NK-92 treated with Interleukin-12 subunit alpha and Interleukin-12 subunit beta, amount 100 ng/mL, for 24 hours (cell line): Measurements from ENCODE around the gene CACNA1I.

Experiments
- DNase-seq: peaks from one replicate; lab custom pipeline; 2025; lab: John Stamatoyannopoulos, UW

The CACNA1I gene

DNA sequence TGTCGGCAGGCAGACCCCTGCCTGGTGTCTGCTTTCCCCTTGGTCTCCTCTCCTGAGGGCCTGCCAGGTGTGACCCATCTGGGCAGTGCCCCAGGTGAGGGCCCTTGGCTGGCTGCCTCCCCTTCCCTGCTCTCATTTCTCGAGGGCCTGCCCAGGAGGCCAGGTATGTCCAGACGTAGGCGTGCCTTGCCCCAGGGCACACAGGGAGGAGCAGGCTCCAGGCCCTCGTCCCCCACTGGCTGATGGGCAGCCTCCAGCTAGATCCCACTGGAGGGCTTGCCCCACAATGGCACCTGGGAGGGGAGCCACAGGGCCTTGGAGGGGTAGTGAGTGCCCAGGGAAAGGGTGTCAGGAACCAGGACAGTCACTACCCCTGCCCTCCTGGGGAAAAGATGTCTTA, 95.9 kb downstream of the CACNA1I start:
- no peak for DNase-seq

DNA sequence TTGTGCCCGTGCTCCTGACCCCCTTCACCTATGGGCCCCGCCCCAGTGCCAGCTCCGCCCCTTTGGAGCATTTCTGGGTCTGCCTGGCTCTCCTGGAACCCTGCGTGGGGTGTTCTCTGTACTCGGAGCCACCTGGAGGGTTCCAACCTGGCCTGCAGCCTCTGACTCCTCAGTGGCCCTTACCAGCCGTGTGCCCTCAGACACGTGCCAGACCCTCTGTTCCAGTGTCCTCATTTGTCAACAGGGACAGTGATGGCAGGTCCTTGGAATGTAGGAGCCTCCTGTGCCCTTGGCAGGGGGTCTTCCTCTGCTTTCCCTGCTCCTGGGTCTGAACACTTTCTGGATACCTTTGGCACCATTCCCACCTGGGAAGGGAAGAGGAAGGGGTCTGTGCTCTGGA, 96.4 kb downstream of the CACNA1I start:
- no peak for DNase-seq

DNA sequence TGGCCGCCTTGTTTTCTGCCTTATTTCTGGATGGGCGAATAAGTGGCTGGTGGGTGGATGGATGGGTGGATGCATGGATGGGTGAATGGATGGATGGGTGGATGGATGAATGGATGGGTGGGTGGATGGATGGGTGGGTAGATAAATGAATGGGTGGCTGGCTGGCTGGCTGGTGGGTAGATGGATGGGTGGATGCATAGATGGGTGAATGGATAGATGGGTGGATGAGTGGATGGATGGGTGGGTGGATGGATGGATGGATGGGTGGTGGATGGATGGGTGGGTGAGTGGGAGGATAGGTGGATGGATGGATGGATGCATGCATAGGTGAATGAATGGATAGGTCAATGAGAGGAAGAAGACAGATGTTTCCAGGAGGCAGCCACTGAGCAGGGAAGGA, 98.9 kb downstream of the CACNA1I start:
- DNase-seq: no peak

DNA sequence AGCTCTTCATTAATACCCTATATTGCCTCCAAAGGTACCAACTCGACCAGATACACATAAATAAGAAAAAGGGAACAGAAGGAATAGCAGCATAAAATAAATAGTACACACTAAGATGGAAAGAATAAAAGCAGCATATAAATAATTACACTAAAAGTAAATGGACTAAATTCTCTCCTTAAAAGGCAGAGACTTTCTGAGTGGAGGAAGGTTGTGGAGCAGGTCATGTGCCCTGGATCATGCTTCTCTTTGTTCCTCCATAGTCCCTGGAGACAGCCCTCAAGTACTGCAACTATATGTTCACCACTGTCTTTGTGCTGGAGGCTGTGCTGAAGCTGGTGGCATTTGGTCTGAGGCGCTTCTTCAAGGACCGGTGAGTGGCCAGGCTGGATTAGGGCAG, 101.4 kb downstream of the CACNA1I start:
- DNase-seq: no peak

DNA sequence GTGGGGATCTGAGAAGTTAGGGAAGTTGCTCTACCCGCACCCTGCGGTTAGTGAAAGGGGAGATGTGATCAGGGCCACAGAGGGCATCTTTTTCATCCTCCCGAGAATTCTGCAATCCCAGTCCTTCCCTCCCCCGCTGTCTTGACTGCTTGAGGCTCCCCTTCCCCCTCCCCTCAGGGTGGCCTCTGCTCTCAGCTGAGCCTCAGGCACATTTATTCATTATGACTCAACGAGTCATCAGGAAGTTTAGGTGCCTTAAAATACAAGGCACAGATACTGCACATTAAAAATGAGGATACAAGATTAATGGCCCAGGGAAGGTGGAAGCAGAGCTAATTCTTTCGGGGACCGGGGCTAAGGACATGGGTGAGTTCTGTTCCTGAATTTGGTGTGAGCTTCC, 104.0 kb downstream of the CACNA1I start:
- DNase-seq: no peak

DNA sequence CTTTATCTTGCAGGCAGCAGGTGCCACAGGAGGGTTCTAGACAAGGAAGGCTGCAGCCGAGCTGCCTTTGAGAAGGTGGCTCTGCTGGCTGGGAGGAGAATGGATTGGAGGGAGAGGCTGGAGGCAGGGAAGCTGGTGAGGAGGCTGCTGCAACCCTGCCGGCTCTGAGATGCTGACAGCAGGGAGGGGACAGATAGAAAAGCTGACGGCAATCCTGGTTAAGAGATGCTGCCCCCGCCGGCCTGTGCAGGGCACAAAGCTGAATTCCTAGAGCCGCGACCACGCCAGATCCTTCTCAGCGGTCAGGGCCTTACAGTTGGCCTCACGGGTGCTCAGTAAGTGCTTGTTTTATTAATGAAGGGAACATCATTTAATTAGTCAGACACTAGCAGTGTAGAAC, 105.4 kb downstream of the CACNA1I start:
- DNase-seq: no peak

DNA sequence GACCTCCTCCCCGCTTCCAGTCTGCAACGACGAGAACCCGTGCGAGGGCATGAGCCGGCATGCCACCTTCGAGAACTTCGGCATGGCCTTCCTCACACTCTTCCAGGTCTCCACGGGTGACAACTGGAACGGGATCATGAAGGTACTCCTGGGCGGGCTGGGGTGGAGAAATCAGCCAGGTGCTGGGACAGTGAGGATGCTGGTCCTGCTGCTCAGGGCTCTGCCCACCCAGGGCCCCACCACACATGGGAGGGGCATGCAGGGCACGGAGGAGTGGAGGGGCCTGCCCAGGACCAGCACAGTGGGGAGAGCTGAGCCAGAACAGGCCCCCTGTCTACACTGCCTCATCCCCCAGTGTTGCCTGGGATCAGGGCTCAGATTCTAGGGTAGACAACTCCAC, 107.4 kb downstream of the CACNA1I start:
- DNase-seq: no peak

DNA sequence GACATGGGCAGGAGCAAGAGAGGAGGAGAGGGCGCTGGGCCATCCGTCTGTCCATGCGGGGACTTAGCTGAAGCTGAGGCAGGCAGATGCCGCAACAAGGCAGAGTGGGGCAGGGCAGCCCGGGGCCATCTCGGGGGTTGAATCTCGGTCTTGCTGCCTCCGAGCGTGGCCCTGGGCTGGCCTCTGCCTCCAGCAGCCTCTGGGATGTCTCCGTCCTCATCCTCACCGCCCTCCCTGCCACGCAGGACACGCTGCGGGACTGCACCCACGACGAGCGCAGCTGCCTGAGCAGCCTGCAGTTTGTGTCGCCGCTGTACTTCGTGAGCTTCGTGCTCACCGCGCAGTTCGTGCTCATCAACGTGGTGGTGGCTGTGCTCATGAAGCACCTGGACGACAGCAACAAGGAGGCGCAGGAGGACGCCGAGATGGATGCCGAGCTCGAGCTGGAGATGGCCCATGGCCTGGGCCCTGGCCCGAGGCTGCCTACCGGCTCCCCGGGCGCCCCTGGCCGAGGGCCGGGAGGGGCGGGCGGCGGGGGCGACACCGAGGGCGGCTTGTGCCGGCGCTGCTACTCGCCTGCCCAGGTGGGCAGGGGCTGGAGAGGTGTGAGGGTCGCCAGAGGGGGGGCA, 108.4 kb downstream of the CACNA1I start:
- DNase-seq: no peak

DNA sequence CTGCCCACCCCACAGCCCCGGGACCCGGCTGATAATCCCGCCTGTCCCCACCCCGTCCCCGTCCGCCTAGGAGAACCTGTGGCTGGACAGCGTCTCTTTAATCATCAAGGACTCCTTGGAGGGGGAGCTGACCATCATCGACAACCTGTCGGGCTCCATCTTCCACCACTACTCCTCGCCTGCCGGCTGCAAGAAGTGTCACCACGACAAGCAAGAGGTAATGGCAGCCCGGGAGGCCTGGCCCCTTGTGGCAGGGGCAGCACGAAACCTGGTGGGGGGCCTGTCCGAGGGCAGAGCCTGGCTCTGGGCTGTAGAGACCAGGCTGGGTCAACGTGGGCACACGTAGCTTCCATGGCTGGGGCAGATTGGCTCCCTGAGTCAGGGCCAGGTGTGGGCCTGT, 109.1 kb downstream of the CACNA1I start:
- no peak for DNase-seq

DNA sequence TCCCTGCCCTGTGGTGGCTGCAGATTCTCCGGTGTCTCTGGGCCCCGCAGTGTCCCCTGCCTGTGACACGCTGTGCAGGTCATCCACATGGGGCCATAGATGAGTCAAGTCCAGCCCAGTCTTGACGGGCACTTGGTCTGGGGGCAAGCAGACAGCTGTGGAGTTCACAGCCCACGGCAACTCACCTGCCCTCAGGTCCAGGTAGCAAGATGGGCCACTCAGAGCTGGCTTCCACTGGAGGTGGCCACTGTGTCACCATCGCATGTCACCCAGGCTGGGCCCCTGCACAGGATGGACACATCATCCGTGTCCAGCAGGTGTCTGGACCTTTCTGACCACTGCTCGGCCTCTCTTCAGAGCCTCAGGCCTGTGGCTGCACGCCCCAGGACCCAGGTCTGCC, 109.9 kb downstream of the CACNA1I start:
- no peak for DNase-seq

DNA sequence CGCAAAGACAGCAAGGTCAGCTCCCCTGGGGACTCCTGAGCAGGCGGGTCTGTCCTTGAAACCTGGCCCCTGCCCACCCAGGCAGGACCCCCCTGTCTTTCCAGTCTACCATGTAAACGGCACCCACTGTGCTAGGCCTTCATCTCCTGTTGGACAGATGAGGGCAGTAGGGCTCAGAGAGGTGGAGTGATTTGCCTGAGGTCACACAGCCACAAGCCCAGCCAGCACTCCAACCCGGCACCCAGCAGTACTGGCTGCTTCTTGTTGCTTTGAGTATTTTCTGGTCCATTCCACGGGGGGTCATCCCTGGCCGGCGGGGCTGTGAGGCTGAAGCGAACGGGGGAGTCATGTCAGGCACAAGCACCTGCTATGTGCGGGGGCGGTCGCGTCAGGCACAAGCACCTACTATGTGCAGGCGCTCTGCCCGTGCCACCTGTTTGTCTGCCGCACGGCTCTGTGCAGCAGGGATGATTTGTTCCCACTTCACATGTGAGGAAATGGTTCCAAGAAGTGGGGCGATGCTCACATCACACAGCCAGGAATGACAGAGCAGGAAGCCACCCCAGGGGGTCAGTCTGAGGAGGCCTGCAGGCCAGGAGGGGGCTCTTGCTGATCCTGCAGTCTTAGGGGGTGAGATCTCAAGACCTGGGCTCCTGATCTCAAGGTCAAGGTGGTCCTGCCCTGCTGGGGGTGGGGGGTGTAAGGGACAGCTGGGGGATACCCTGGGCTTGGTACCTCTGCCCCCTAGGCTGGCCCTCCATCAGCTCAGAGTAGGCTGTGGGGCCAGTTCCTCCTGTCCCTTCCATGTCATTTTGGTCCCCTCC, 110.7 kb downstream of the CACNA1I start:
- DNase-seq: no peak

DNA sequence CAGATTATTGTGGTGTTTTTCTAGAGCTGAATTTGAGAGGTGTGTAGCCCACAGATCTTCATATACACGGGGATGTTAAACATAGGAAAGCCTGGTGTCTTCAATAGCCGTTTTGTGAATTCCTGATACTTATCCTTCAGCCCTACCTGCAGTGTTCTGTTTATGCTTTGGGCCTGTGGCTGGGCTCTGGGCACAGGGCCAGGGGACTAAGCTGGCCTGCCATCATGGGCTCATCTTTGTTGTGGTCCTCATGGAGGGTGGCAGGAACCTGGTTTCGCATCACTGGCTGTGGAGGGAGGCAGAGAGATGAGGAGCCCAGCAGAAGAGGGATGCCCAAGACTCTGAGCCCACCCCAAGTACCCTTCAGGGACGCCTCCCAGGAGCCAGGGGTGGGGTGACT, 112.4 kb downstream of the CACNA1I start:
- no peak for DNase-seq

DNA sequence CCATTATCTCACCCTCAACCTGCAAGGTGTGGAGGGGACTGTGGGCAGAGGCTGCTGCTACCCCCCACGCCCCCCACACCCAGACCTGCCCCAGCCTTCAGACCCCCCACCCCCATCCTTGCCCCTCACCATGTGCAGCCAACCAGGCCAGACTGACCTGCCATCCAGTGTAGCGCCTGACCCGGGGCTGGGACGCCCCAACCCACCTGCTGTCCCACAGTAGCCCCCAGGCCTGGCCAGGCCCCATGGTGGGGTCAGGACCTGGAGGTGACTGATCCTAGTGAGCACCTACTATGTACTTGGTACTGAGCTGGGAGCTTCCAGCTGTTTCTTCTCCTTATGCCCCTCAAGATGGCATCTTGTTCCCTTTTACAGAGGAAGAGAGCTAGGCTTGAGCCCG, 113.1 kb downstream of the CACNA1I start:
- no peak for DNase-seq

DNA sequence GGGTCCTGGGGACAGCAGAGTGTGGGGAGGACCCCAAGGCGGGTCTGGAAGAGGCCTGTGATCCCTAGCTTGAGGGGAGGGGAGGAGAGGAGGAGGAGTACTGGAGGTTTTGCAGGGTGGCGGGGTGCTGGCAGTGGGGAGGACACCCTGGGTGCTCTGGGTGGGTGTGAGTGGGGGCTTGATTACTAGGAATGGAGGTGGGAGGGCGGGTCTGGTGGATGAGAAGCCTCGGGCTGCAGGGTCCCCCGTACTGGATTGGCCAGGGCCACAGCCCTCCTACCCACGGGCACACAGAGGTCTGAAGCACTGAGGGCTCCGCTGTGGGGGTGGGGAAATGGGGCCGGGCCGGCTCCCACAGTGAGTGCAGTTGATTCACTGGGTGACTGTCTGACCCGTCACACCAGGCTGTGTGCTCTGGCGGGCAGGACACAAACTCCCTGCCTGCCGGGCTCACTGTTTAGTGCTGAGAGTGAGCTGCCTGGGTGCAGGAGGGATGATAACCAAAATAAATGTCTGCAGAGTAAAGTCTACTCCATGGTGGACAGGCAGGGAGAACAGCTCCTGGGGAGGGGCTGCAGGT, 114.2 kb downstream of the CACNA1I start:
- DNase-seq: no peak

DNA sequence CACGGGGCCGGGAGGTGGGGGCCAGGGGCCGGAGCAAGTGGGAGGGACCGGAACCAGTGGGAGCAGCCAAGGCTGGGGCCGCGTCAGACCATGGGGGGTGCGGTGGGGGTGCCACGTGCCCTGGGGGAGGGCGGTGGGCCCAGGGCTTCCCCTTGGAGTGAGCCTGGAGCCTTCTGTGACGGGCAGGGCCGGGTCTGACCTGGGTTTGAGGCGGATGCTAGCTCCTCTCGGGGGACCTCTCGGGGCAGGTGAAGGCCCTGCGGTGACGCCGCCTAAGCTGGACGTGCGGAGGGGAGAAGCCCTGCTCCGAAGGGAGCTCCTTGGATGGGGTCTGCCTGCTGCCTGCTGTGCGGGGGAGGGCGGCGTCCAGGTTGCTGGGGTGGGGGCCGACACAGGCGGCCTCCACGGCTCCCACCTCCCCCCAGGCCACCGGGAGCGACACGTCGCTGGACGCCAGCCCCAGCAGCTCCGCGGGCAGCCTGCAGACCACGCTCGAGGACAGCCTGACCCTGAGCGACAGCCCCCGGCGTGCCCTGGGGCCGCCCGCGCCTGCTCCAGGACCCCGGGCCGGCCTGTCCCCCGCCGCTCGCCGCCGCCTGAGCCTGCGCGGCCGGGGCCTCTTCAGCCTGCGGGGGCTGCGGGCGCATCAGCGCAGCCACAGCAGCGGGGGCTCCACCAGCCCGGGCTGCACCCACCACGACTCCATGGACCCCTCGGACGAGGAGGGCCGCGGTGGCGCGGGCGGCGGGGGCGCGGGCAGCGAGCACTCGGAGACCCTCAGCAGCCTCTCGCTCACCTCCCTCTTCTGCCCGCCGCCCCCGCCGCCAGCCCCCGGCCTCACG, 115.0 kb downstream of the CACNA1I start:
- DNase-seq: no peak

DNA sequence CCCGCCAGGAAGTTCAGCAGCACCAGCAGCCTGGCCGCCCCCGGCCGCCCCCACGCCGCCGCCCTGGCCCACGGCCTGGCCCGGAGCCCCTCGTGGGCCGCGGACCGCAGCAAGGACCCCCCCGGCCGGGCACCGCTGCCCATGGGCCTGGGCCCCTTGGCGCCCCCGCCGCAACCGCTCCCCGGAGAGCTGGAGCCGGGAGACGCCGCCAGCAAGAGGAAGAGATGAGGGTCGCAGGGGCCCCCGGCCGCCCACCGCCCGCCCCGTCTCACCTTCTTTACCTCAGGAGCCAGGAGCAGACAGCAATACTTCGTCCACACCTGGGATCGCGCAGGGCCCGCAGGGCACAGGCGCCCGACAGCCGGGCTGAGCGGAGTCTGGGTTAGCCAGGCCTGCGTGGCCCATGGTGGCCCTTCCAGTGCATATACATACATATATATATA, 115.6 kb downstream of the CACNA1I start:
- DNase-seq: no peak

DNA sequence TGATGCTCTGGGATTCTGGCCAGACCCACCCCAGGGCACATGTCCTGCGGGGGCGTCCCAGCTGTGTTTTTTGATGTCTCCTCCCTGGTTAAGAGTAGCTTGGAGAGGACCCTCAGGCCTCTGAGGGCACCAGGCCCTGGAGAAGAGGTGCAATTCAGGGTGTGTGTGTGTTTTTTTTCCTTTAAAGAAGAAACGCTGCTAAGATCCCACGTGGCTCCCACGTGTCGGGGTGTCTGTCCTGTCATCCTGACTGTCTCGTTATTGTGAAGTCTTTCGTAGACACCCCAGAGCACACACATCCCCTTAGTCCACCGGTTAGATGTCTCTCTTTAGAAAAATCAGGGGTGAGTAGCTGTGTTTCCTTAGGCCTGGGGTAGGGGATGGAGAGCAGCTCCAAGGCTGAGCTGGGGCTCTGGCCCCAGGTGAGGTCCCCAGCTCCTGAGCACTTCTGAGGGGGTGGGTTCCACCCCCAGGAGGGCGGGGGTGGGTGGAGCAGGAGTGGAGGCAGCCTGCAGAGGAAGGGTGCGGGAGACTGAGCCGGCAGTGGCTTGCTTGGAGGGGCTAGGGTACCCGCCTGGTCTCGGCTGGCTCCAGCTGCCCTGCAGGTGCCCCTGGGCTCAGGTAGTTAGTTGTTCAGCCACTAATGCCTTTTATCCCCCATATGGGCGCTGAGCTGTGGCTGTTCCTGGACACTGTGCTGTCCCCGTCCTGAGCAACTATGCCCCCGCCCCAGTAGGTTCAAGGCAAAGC, 116.4 kb downstream of the CACNA1I start:
- DNase-seq: no peak

DNA sequence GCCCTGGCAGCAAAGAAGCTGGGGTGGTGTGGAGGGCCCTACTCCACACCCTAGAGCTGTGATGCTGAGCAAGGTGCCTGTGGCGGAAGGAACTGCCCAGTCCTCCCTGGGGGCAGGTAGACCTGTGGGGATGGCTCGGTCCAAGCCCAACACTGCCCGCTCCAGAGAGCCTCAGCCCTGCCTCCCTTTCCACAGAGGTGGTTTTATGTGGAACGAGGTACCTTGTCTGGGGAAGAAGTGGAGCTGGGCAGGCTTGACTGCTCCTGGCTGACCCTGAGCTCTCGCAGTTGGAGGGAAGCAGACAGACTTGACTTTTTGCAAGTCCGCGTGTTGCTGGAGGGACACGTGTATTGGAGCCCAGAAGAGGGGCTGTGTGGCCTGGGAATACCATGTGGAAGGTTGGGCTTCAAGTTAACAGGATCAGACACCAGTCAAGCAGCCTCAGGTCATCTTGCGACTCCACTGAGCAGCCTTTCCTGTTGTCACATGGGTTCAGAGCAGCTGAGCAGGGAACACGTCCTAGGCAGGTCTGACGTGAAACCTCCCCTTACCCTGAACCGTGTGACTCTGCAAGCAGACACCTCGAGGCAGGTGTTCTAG, 117.7 kb downstream of the CACNA1I start:
- no peak for DNase-seq

DNA sequence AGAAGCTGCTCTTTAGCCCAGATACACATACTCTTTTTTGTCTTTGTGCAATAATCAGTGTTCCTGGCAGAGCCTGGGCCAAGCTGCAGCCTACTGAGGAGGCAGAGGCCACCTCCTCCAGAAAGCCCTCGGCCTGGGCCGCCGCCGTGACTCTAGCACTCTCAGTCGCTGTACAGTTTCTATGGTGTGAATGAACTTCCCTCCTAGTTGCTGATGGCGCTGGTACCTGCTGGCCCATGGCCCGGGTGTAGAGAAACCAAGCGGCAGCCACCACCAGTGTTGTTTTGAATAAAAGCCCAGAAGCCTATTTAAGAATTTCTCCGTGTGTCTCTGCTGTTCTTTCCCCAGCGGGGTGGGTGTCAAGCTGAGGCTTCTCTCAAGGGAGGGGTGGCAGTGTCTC, 118.9 kb downstream of the CACNA1I start:
- no peak for DNase-seq

DNA sequence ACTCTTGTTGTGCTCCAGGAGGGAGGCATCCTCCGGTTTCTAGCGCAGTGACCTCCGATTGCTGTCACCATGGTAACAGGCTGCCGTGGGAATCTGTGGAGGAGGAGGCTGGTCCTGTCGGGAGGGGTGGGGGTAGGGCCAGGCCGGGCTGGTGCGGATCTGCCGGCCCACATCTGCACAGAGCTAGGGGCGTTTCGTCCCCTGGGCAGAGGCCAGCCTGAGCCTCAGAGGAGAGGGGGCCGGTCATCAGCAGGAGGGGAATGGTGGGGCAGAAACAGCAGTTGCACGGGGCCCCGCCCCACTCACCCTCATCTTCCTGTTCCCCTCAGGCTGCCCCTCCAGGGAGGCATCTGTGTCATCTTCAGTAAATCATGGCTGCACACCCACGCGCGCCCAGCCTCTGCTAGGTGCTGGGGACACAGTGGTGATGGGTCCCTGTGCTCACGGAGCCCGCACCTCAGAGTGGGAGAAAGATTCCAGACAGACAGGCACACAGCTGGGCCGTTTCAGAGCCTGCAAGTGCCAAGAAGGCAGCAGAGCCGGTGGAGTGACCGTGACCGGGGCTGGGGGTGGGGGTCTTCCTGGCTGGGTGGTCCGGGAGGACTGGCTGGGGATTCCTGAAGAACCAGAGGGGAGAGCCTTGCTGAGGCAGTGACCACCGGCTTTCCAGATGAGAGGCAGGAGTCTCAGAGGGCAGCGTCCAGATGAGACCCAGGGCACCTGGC, 120.5 kb downstream of the CACNA1I start:
- no peak for DNase-seq
